Lung microvascular endothelial cell (primary cell): ENCODE results near the gene PLA2G2A. TPM values are rescaled to one million over a fixed set of nuclear protein-coding genes. Genes with fewer than 3 reads are reported as not detected.

Experiments
- DNase-seq, 2 donors: peaks; one replicate each; pipeline versions ENCODE4 v3.0.0 to v3.0.0-alpha.2; 2010; ENCODE audit warnings: low read depth in 2 of 2
- total RNA-seq: library from RNA; depleted of rRNA; stranded (reverse); fragments of >200 nt; gene quantifications from 2 replicates; pipeline ENCODE4 v1.2.1, GENCODE V29; 2014

PLA2G2A gene
- total RNA-seq, 1 donor from 2014 or later = not detected

GRCh38 chr1:19974822-19975416 is 4.5 kb downstream of the PLA2G2A start:
- peak; percentile 83 to 84 for DNase-seq

DNA sequence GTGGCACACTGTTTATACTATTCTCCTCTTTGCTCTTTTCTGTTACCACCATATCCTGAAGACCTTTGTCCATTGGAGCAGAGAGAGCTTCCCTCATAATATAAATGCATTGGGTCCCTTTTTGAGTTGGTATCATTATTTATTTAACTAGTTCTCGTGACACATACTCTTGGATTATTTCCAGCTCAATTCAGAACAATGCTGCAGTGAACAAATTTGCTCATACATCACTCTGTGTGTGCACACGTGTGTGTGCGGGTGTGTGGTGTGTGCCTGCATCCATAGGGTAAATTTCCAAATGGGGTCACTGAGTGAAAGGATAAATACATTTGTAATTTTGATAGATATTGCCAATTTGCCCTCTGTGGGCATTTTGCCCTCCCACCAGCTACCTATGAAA is 5.8 kb downstream of the PLA2G2A start:
- DNase-seq = peak; percentile 11 to 41

DNA sequence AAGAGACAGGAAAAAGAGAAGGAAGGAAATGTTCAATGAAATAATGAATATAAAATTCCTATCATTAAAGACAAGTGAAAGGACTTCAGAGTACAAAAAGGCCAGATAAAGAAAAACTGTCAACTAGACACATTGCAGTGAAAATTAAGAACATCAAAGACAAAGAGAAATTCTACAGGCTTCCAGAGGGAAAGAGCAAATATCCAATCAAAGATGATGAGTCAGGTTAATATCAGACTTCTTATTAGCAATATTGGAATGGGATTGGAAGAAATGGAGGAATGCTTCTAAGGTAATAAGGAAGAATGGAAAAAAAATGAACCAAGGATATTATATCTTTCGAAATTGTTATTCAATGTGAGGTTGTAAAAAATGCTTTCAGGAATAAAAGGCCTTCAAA is 7.8 kb downstream of the PLA2G2A start:
- DNase-seq = no peak

GRCh38 chr1:19969898-19970660 is 9.3 kb downstream of the PLA2G2A start:
- DNase-seq = no peak

DNA sequence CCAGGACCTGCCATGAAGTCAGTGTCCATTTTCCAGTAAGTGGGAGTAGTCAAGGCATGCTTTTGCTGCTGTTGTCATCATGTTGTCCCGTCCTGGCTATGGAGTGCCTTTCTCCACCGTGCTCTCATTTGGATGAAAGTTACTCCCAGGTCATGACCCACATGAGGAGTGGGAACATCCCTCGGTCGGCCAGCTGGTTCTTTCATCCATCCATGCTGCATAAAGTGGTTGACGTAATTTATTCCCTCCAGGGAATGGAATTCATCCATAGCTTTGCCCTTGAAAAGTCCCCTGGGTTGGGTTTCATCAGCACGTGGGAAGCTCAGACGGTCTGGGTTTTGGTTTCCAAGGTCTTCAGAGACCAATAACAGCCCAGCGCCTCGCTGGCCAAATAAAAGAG is 11.6 kb downstream of the PLA2G2A start:
- no peak for DNase-seq

DNA sequence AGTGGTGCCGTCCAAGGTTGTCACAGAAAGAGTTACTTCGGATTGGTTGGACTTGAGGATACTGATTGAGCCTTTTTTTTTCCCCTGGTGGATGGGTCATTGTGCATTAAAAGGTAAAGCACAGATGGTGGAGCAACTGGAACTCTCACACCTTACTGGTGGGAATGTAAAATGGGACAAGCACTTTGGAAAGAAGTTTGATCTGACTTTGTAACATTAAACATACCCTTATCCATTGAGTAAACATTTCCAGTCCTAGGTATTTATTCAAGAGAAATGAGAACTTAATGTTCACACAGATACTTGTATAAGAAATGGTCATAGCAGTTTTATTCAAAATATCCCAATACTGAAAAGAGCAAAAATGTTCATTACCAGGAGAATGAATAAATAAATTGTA is 14.9 kb downstream of the PLA2G2A start:
- no peak for DNase-seq

DNA sequence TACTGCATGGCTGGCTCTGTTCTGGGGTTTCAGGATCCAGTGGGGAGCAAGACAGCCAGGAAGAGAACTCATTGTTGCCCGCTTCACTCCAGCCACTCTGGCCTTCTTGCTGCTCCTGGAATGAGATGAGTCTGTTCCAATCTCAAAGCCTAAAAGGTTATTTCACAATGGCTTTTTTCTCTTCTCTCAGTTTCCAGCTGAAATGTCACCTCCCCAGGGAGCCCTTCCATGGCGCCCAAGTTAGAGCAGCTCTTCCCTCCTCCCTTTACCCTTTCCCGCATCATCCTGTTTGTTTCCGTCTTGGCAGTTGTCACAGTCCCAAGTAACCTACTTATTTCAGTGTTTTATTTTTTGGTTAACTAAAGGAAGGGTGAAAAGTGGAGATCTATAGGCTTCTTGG is 15.8 kb downstream of the PLA2G2A start:
- DNase-seq = no peak

- DNase-seq = no peak
Measured at GRCh38 chr1:19960591-19960990, 18.8 kb downstream of the PLA2G2A start.

GRCh38 chr1:19957779-19958178 is 21.6 kb downstream of the PLA2G2A start:
- DNase-seq = no peak

DNA sequence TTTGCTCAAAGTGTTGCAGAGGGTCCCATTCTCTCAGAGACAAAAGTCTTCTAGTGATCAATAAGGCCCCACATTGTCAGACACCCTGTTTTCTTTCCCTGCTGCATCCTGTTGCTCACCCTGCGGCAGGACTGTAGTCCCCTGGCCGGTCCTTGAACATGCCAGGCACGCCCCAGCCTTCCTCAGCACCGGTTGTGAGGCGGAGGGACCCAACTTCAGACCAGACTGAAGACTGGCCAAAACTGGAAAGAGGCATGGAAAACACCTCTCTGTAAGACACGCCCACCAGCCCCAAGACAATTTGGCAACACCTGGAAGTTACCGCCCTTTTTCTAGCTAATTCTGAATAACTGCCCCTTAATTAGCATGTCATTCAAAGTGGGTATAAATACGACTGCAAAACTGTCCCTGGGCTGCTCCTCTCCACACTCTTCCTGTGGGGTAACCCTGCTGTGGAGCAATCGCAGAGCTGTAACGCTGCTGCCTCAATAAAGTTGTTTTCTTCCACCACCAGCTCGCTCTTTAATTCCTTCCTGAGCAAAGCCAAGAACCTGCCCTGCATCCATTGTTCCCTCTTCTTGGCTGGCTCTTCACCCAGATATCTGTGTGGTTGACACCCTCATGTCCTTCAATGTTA is 23.8 kb downstream of the PLA2G2A start:
- DNase-seq = no peak

- DNase-seq = no peak
Measured at GRCh38 chr1:19954059-19954458, 25.4 kb downstream of the PLA2G2A start.

- peak; percentile 52 to 89 for DNase-seq
Measured at GRCh38 chr1:19949016-19949415, 30.4 kb downstream of the PLA2G2A start.

GRCh38 chr1:19946971-19947370 is 32.4 kb downstream of the PLA2G2A start:
- no peak for DNase-seq

- no peak for DNase-seq
Measured at GRCh38 chr1:19946331-19946751, 33.1 kb downstream of the PLA2G2A start.

DNA sequence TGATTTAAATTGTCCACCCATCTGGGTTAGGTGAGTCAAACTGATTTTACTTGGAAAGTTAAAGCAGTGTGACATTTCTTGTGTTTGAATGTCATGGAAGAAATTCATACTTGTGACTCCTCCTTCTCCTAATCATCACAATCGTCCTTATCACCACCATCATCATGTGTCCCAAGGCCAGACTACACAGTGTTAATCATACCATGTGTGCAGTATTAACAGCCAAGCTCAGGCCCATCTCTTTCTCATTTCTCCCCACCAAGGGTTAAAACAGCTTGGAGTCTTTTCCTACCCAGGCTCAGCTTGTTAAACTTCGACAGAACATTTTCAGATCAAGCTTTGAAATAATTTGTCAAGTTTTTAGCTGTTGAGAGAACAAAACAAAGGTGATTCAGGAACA is 33.5 kb downstream of the PLA2G2A start:
- no peak for DNase-seq

- no peak for DNase-seq
Measured at GRCh38 chr1:19942657-19943056, 36.8 kb downstream of the PLA2G2A start.

DNA sequence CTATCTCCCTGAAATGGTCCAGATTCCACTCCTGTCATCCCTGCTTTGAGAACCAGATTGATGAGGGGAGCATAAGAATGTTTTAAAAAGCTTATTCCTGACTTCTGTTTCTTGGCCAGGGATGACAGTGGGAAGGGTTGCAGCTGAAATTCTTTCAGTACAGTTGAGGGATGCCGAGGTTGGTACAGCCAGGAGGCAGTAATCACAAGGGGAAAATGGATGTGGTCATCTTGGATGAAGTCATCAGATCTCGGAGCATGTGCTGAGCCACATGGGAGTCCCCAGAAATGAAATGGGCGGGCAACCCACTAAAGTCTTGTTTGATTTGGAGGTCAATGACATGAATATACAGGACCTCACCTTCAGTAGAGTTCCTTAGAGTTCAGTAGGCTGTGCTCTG is 37.3 kb downstream of the PLA2G2A start:
- DNase-seq = no peak

GRCh38 chr1:19941206-19941568 is 38.2 kb downstream of the PLA2G2A start:
- DNase-seq = no peak

DNA sequence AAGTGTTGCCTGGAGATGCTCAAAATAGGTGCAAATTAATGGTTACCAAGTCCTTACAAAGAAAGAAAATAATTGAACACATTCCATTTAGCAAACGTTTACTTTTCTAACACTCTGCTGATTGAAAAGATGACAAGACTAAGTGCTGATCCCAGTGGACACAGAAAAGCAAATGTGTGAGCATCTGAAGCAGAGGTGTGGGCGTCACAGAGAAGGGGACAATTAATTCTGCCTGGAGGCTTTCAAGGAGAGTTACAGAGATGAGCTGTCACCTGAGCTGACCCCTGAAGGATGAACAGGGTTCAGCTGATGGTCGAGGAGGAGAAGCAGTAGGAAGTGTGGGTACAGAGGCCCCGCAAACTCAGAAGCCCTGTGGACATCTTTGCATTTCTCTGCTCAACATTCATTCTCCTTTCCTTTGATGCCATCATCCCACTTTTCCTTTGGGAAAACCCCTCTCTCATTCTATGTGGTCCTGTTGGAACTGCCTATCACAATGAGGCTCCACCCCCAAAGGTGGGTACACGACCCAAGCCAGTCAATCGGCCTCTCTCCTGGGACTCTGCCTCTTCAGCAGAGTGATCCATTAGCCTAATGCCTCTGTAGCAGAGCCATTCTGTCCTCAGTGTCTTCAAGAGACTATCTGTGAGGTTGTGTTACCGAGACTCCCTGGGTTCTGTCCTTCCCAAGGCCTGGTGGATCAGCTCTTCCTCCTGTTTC is 38.8 kb downstream of the PLA2G2A start:
- no peak for DNase-seq

- DNase-seq = no peak
Measured at GRCh38 chr1:19938472-19938871, 40.9 kb downstream of the PLA2G2A start.

- DNase-seq = no peak
Measured at GRCh38 chr1:19936061-19936750, 43.2 kb downstream of the PLA2G2A start.

- no peak for DNase-seq
Measured at GRCh38 chr1:19934336-19934735, 45.1 kb downstream of the PLA2G2A start.
